ENCODE measurements around the gene TIMELESS.
"Not testable (repeated sequence)": the region's sequence is repeated elsewhere in the genome, so short reads cannot be mapped to it uniquely, and the experiment has no call there.

GRCh38 chr12:56401125-56401524 lies 48.1 kb downstream of the TIMELESS start:
- TF ChIP-seq, protein P1, sequence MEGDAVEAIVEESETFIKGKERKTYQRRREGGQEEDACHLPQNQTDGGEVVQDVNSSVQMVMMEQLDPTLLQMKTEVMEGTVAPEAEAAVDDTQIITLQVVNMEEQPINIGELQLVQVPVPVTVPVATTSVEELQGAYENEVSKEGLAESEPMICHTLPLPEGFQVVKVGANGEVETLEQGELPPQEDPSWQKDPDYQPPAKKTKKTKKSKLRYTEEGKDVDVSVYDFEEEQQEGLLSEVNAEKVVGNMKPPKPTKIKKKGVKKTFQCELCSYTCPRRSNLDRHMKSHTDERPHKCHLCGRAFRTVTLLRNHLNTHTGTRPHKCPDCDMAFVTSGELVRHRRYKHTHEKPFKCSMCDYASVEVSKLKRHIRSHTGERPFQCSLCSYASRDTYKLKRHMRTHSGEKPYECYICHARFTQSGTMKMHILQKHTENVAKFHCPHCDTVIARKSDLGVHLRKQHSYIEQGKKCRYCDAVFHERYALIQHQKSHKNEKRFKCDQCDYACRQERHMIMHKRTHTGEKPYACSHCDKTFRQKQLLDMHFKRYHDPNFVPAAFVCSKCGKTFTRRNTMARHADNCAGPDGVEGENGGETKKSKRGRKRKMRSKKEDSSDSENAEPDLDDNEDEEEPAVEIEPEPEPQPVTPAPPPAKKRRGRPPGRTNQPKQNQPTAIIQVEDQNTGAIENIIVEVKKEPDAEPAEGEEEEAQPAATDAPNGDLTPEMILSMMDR (IDR thresholded peaks at IDR 0.05) = not testable (repeated sequence)
- TF ChIP-seq CEBPB (IDR thresholded peaks at IDR 0.05) = not testable (repeated sequence)

All from A549 (cell line).